Dendritic cell treated with granulocyte-macrophage colony-stimulating factor and Interleukin-4, amounts not matched to agents 40 ng/mL and 50 ng/mL, for 4 days (primary cell): ENCODE data around the gene CREBBP.

Source experiments
- H3K27ac Mint-ChIP-seq: one replicate; pipeline ENCODE4 v1.8.0; 2022; ENCODE audit warnings: mild to moderate bottlenecking, mixed read lengths
- H3K27me3 Mint-ChIP-seq: one replicate; pipeline ENCODE4 v1.8.0; 2022; ENCODE audit warnings: mild to moderate bottlenecking, mixed read lengths
- H3K36me3 Mint-ChIP-seq: one replicate; pipeline ENCODE4 v1.8.0; 2022; ENCODE audit warnings: low read depth, mixed read lengths
- H3K4me1 Mint-ChIP-seq: one replicate; pipeline ENCODE4 v1.8.0; 2022; ENCODE audit warnings: low read depth, mixed read lengths
- H3K4me3 Mint-ChIP-seq: one replicate; pipeline ENCODE4 v1.8.0; 2022; ENCODE audit warnings: mild to moderate bottlenecking, moderate library complexity, mixed read lengths
- H3K9me3 Mint-ChIP-seq: one replicate; pipeline ENCODE4 v1.8.0; 2022; ENCODE audit warnings: mixed read lengths
- intact Hi-C: fragments of 100-400 bp; cut with micrococcal nuclease; formaldehyde crosslinking; loops from one replicate; pipeline ENCODE4 v1.15.0; 2022

Gene CREBBP

GRCh38 chr16:3687021-3687420, 193.5 kb downstream of the CREBBP start:
- Mint-ChIP-seq H3K27ac (no peak overlapping the region), H3K27me3 (no peaks in the 10 kb centered on the region), H3K4me3 (no peak overlapping the region), H3K9me3 (no peaks in the 10 kb centered on the region), H3K36me3 (peaks cover 88% of the 10 kb centered on the region), H3K4me1 (peaks cover 19% of the 10 kb centered on the region)
- intact Hi-C loops, result no loop called here

- Mint-ChIP-seq H3K27me3 (no peaks in the 10 kb centered on the region), H3K36me3 (peaks cover 95% of the 10 kb centered on the region), H3K4me3 (no peak overlapping the region), H3K4me1 (peaks cover 7% of the 10 kb centered on the region), H3K9me3 (no peaks in the 10 kb centered on the region), H3K27ac (no peak overlapping the region)
- intact Hi-C loops, result no loop called here
Observed at GRCh38 chr16:3681206-3681605, 199.3 kb downstream of the CREBBP start.

DNA sequence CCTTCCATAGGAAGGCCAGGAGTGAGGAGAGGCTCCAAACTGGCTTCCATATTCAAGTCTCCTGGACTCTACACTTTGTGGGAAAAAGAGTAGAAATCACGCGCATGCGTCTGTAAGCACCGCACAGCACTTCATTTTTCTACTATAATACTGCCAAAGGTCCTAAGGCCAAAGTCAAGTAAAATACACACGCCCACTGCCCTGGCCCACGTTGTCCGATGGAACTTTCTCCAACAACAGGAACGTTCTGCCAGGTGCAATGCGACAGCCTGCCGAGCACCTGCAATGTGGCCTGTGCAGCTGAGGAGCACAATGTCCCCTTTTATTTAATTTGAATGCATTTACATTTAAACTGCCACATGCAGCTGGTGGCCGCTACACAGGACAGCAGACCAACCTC, 202.5 kb downstream of the CREBBP start:
- Mint-ChIP-seq H3K27me3 (no peaks in the 10 kb centered on the region), H3K4me3 (no peak overlapping the region), H3K36me3 (peaks cover 95% of the 10 kb centered on the region), H3K27ac (no peak overlapping the region), H3K9me3 (no peaks in the 10 kb centered on the region), H3K4me1 (peaks cover 7% of the 10 kb centered on the region)
- intact Hi-C loops, result no loop called here

DNA sequence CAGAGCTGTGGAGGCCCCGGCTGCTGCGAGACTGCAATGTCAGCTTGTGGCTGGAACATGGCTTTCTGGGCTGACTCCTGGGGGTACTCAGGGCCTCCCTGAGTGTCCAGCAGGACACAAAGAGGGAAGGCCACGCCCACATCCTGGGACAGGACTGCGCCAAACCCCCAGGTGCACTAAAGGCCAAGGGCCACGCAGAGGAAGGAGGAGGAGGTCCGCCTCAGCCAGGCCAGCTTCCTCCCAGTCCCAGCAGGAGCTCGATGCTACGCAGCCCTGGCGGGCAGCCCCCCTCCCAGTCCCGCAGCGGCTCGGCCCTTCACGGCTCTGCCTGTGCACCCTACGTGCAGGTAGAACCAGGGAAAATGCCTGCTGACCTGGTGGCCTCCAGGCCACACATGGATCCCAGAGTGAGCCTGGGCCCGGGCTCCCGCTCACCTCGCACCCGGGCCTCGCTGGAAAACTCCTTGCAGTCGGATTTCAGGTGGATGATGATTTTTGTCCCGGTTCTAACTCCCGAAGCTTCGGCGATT, 204.8 kb downstream of the CREBBP start:
- Mint-ChIP-seq H3K27me3 (no peaks in the 10 kb centered on the region), H3K9me3 (no peaks in the 10 kb centered on the region), H3K4me3 (no peak overlapping the region), H3K4me1 (peaks cover under 1% of the 10 kb centered on the region), H3K27ac (no peak overlapping the region), H3K36me3 (peaks cover 99% of the 10 kb centered on the region)
- intact Hi-C loops, result no loop called here
